ENCODE data around the gene LBP.

The LBP gene

DNA sequence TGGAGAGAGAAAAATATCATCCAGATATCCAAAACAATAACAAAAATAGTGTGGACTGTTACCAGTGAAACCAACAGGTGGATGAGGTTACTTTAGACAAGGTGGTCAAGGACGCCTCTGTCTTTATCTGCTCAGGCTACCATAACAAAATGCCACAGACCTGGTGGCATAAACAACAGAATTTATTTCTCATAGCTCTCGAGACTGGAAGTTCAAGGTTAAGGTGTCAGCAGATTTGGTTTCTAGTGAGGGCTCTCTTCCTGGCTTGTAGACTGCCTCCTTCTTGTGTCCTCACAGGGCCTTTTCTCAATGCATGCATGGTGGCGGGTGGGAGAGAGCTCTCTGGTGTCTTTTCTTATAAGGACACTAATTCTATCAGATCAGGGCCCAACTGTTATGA, 21.1 kb upstream of the LBP start:
- TF ChIP-seq, protein P1, sequence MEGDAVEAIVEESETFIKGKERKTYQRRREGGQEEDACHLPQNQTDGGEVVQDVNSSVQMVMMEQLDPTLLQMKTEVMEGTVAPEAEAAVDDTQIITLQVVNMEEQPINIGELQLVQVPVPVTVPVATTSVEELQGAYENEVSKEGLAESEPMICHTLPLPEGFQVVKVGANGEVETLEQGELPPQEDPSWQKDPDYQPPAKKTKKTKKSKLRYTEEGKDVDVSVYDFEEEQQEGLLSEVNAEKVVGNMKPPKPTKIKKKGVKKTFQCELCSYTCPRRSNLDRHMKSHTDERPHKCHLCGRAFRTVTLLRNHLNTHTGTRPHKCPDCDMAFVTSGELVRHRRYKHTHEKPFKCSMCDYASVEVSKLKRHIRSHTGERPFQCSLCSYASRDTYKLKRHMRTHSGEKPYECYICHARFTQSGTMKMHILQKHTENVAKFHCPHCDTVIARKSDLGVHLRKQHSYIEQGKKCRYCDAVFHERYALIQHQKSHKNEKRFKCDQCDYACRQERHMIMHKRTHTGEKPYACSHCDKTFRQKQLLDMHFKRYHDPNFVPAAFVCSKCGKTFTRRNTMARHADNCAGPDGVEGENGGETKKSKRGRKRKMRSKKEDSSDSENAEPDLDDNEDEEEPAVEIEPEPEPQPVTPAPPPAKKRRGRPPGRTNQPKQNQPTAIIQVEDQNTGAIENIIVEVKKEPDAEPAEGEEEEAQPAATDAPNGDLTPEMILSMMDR (conservative IDR thresholded peaks at IDR 0.05; ENCODE audit: low read depth) = no peak
- DNase-seq (ENCODE audit: low spot score) = no peak
- POLR2A ChIA-PET (ENCODE audit: low non-redundant PET) = no interaction called here
- CTCF ChIA-PET = interaction anchor here (0.7 to 1.1 kb wide), 5 partner anchors 13 to 161 kb away, joined by 3 to 6 read pairs (median 3); no protein-coding TSS in a partner anchor
- no peak overlapping the region for H3K27ac ChIP-seq

DNA sequence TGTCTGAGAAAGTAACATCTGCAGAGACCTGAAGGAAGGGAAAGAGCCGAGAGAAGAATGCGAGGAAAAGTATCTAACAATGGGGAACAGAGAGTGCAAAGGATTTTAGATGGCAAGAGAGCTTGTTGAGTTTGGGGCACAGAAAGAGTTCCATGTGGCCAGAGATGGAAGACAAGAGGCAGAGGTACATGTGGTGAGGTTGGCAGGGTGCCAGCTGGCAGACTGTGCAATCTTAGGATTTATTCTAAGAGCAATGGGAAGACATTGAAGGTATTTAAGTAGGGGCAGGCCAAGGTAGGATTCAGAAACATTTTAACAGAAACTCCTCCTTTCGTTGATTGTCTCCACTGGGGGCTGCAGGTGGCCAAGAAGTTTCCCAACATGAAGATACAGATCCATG, 20.4 kb upstream of the LBP start:
- TF ChIP-seq, protein P1 (conservative IDR thresholded peaks at IDR 0.05; ENCODE audit: low read depth) = no peak
- ChIA-PET CTCF (interaction anchor here (1.1 kb wide), 1 partner anchor 12 kb away, joined by 3 read pairs; no protein-coding TSS in a partner anchor), POLR2A (ENCODE audit: low non-redundant PET) (no interaction called here)
- H3K27ac ChIP-seq = no peak overlapping the region
- DNase-seq (ENCODE audit: low spot score) = no peak

DNA sequence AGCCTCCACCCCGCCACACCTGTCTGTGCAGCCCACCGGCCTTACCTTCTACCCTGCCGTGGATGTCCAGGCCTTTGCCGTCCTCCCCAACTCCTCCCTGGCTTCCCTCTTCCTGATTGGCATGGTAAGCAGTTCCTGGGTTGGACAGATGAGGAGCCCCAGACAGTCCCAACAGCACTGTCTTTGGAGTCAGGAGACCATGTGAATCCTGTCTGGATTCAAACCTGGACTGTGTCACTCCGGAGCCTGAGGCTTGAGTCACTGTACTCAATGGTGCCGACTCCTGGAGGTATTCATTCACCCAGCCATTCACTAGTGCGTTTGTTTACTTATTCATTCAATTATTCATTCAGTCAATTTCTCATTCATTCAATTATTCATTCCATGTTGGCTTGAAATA, 20.0 kb upstream of the LBP start:
- TF ChIP-seq, protein P1 (conservative IDR thresholded peaks at IDR 0.05; ENCODE audit: low read depth) = no peak

DNA sequence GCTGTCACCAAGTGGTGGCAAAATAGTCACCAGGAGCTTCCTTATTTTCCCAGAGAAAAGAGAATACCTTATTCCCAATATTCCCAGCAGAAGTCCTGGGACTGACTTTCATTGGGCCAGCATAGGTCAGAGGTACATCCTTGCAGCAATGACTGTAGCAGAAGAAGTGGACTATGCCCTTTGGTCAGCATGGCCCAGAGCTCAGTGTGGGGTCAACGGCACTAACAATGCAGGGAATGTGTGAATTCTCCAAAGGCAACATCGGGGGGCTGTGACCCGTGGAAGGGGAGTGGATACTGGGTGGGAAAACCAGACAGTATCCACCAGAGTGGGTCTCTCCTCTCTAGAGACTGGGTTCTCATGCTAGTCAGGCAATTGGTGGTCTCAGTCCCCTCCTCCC, 15.6 kb upstream of the LBP start:
- TF ChIP-seq, protein P1 (conservative IDR thresholded peaks at IDR 0.05; ENCODE audit: low read depth) = no peak
- ChIA-PET CTCF (interaction anchor here (1.0 kb wide), 2 partner anchors 8 to 78 kb away, joined by 3 to 4 read pairs; no protein-coding TSS in a partner anchor), POLR2A (ENCODE audit: low non-redundant PET) (no interaction called here)
- DNase-seq (ENCODE audit: low spot score) = no peak
- no peak overlapping the region for H3K27ac ChIP-seq

More for the DNA sequence above, 20.0 kb upstream of the LBP start:
- H3K27ac ChIP-seq = no peak overlapping the region
- ChIA-PET CTCF (interaction anchor here (1.1 kb wide), 1 partner anchor 12 kb away, joined by 3 read pairs; no protein-coding TSS in a partner anchor), POLR2A (ENCODE audit: low non-redundant PET) (no interaction called here)
- DNase-seq (ENCODE audit: low spot score) = no peak

DNA sequence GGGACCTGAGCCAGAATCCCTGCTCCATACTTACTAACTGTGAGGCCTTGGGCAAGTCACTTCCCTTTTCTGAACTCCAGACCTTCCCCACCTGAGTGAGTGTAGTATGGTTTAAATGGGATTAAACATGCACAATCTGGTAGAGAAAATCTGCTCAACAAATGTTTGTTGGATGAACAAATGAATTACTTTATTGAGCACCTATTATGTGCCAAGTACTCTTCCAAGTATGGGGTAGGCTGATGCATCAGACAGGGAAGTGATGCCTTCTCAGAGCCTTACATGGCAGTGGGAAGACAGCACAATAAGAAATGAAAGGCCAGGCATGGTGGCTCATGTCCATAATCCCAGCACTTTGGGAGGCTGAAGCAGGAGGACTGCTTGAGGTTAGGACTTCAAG, 15.0 kb upstream of the LBP start:
- ChIA-PET CTCF (interaction anchor here (0.7 kb wide), 1 partner anchor 10 kb away, joined by 5 read pairs; no protein-coding TSS in a partner anchor), POLR2A (ENCODE audit: low non-redundant PET) (no interaction called here)
- no peak overlapping the region for H3K27ac ChIP-seq
- TF ChIP-seq, protein P1 (conservative IDR thresholded peaks at IDR 0.05; ENCODE audit: low read depth) = no peak
- DNase-seq (ENCODE audit: low spot score) = no peak

DNA sequence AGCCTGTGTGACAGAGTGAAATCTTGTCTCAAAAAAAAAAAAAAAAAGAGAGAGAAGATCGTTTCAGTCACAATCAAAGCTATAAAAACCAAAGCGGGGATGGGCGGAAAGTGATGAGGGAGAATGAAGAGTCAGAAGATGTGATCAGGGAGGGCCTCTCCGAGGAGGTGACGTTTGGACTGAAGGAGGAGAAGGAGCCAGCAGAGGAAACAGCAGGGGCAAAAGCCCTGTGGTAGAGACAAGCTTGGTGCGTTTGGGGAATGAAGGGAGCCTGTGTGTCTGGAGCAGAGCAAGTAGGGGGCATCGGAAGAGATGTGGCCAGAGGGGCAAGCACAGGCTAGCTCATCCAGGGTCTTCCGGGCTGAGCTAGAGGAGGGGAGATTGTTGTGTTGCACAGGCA, 14.5 kb upstream of the LBP start:
- TF ChIP-seq, protein P1 (conservative IDR thresholded peaks at IDR 0.05; ENCODE audit: low read depth) = no peak
- ChIA-PET CTCF (interaction anchor here (0.6 to 1.2 kb wide), 4 partner anchors 10 to 291 kb away, joined by 3 to 8 read pairs (median 5); no protein-coding TSS in a partner anchor), POLR2A (ENCODE audit: low non-redundant PET) (interaction anchor here (0.6 kb wide), 1 partner anchor 299 kb away, joined by 3 read pairs; the partner anchor contains the start of gene TTI1)
- no peak overlapping the region for H3K27ac ChIP-seq
- no peak for DNase-seq (ENCODE audit: low spot score)
